Caco-2 (cell line): Measurements from ENCODE around the gene LRRK1. TPM values are rescaled to one million over a fixed set of nuclear protein-coding genes. Genes with fewer than 3 reads are reported as not detected.

Experiments used
- BruUV-seq: library from RNA; stranded (reverse); fragments of 400-500 nt; replicated peaks from 2 replicates; lab custom pipeline; 2021; lab: Mats Ljungman, UMichigan
- CTCF ChIA-PET: fragments of 300-600 bp; sonication (Branson Sonifier 250); formaldehyde crosslinking; loops from one replicate; lab custom pipeline; 2022; ENCODE audit warnings: antibody characterized with exemption; lab: Charles Lee
- POLR2A ChIA-PET: fragments of 300-600 bp; sonication (Branson Sonifier 250); formaldehyde crosslinking; loops from one replicate; lab custom pipeline; 2022; ENCODE audit warnings: antibody characterized with exemption; lab: Charles Lee
- DNase-seq, 2 experiments: peaks; one replicate each; pipeline versions ENCODE4 v3.0.0 to v3.0.0-alpha.2; 2020 to 2022
- H3K27me3 ChIP-seq: replicated peaks from 2 replicates; pipeline ENCODE4 v1.6.0; 2011; ENCODE audit warnings: low read length; ENCODE audit not compliant: control insufficient read depth, insufficient read depth
- H3K36me3 ChIP-seq: 2 replicates; pipeline ENCODE4 v1.5.1; 2011; ENCODE audit warnings: low read length; ENCODE audit not compliant: control insufficient read depth, insufficient read depth
- H3K4me1 ChIP-seq: fragments of 250-450 bp; sonication (Bioruptor Pico); 2 replicates; pipeline ENCODE4 v1.5.1; 2020; ENCODE audit warnings: mild to moderate bottlenecking
- H3K4me3 ChIP-seq: 2 replicates; pipeline ENCODE4 v1.5.1; 2011; ENCODE audit warnings: low read depth, mild to moderate bottlenecking, control low read depth, low read length
- H3K9me3 ChIP-seq: fragments of 250-450 bp; sonication (Bioruptor Pico); 2 replicates; pipeline ENCODE4 v1.5.1; 2020; ENCODE audit warnings: mild to moderate bottlenecking, moderate library complexity
- H3K27ac Mint-ChIP-seq: one replicate; pipeline ENCODE4 v1.8.0; 2022; ENCODE audit warnings: mixed read lengths; ENCODE audit not compliant: unreplicated experiment
- H3K27me3 Mint-ChIP-seq: one replicate; pipeline ENCODE4 v1.8.0; 2022; ENCODE audit warnings: mixed read lengths; ENCODE audit not compliant: insufficient read depth, unreplicated experiment
- H3K36me3 Mint-ChIP-seq: one replicate; pipeline ENCODE4 v1.8.0; 2022; ENCODE audit warnings: mild to moderate bottlenecking, mixed read lengths; ENCODE audit not compliant: insufficient read depth, unreplicated experiment
- H3K4me1 Mint-ChIP-seq: one replicate; pipeline ENCODE4 v1.8.0; 2022; ENCODE audit warnings: low read depth, mixed read lengths; ENCODE audit not compliant: unreplicated experiment
- H3K4me3 Mint-ChIP-seq: one replicate; pipeline ENCODE4 v1.8.0; 2022; ENCODE audit warnings: mild to moderate bottlenecking, moderate library complexity, mixed read lengths; ENCODE audit not compliant: unreplicated experiment
- H3K9me3 Mint-ChIP-seq: one replicate; pipeline ENCODE4 v1.8.0; 2022; ENCODE audit warnings: mixed read lengths; ENCODE audit not compliant: unreplicated experiment
- CTCF ChIP-seq, 2 experiments: fragments of 200-600 bp in 1 of 2; IDR thresholded peaks; 1 replicate in 1 of 2; 2 replicates in 1 of 2; pipeline versions ENCODE4 v1.5.1 to v1.8.0; 2011 to 2022; ENCODE audit warnings: antibody characterized with exemption in 1 of 2, control low read depth in 1 of 2, inconsistent platforms in 1 of 2, low read depth in 1 of 2, low read length in 1 of 2, mild to moderate bottlenecking in 1 of 2, moderate library complexity in 1 of 2; ENCODE audit not compliant: insufficient read depth in 1 of 2, severe bottlenecking in 1 of 2, unreplicated experiment in 1 of 2
- intact Hi-C: fragments of 100-400 bp; cut with micrococcal nuclease; formaldehyde crosslinking; loops from one replicate; pipeline ENCODE4 v1.10.0; 2022; ENCODE audit not compliant: unreplicated experiment
- total RNA-seq: library from RNA; stranded (reverse); gene quantifications from 2 replicates; pipeline ENCODE4 v1.2.3, GENCODE V29; 2022

Gene LRRK1
- total RNA-seq, 1 experiment from 2014 or later = 12.0 TPM

- DNase-seq = no peak
- POLR2A ChIA-PET = no interaction called here
- Histone ChIP-seq H3K4me3 (no peak overlapping the region), H3K36me3 (no peaks in the 10 kb centered on the region), H3K4me1 (peaks cover 16% of the 10 kb centered on the region), H3K27me3 (no peaks in the 10 kb centered on the region), H3K9me3 (no peaks in the 10 kb centered on the region)
- Mint-ChIP-seq H3K4me3 (no peak overlapping the region), H3K9me3 (no peaks in the 10 kb centered on the region), H3K27ac (no peak overlapping the region), H3K27me3 (no peaks in the 10 kb centered on the region), H3K4me1 (no peaks in the 10 kb centered on the region), H3K36me3 (no peaks in the 10 kb centered on the region)
- CTCF ChIA-PET = no interaction called here
- no peak for TF ChIP-seq CTCF (IDR thresholded peaks at IDR 0.05; ENCODE audit: insufficient read depth in 1 of 2, low read depth in 1 of 2, low read length in 1 of 2, severe bottlenecking in 1 of 2, unreplicated experiment in 1 of 2)
- BruUV-seq = no TSS peak
- intact Hi-C loops = no loop called here
These were observed 16.0 kb upstream of the LRRK1 start for GRCh38 chr15:100903168-100903554.

GRCh38 chr15:100905850-100906249 is 13.3 kb upstream of the LRRK1 start:
- BruUV-seq = no TSS peak
- TF ChIP-seq CTCF (IDR thresholded peaks at IDR 0.05; ENCODE audit: insufficient read depth in 1 of 2, low read depth in 1 of 2, low read length in 1 of 2, severe bottlenecking in 1 of 2, unreplicated experiment in 1 of 2) = no peak
- no peaks in the 10 kb centered on the region for H3K36me3 ChIP-seq
- H3K4me3 ChIP-seq = no peak overlapping the region
- Mint-ChIP-seq H3K27me3 (no peaks in the 10 kb centered on the region), H3K27ac (no peak overlapping the region), H3K36me3 (no peaks in the 10 kb centered on the region), H3K9me3 (no peaks in the 10 kb centered on the region), H3K4me1 (no peaks in the 10 kb centered on the region), H3K4me3 (no peak overlapping the region)
- CTCF ChIA-PET = interaction anchor here (0.6 kb wide), 1 partner anchor 194 kb away, joined by 3 read pairs; no protein-coding TSS in a partner anchor
- no peaks in the 10 kb centered on the region for H3K27me3 ChIP-seq
- no peaks in the 10 kb centered on the region for H3K9me3 ChIP-seq
- POLR2A ChIA-PET = no interaction called here
- H3K4me1 ChIP-seq = no peaks in the 10 kb centered on the region
- intact Hi-C loops = no loop called here
- no peak for DNase-seq

- H3K4me1 Mint-ChIP-seq = no peaks in the 10 kb centered on the region
- ChIA-PET CTCF (no interaction called here), POLR2A (no interaction called here)
- no peak overlapping the region for H3K4me3 Mint-ChIP-seq
- Histone ChIP-seq H3K36me3 (no peaks in the 10 kb centered on the region), H3K4me3 (no peak overlapping the region), H3K27me3 (no peaks in the 10 kb centered on the region), H3K4me1 (no peaks in the 10 kb centered on the region), H3K9me3 (0 out of 2 replicates have a peak, but pooled peaks cover 3% of the 10 kb centered on the region)
- H3K27me3 Mint-ChIP-seq = no peaks in the 10 kb centered on the region
- no TSS peak for BruUV-seq
- intact Hi-C loops = no loop called here
- no peak overlapping the region for H3K27ac Mint-ChIP-seq
- H3K36me3 Mint-ChIP-seq = no peaks in the 10 kb centered on the region
- H3K9me3 Mint-ChIP-seq = no peaks in the 10 kb centered on the region
- no peak for DNase-seq
- no peak for TF ChIP-seq CTCF (IDR thresholded peaks at IDR 0.05; ENCODE audit: insufficient read depth in 1 of 2, low read depth in 1 of 2, low read length in 1 of 2, severe bottlenecking in 1 of 2, unreplicated experiment in 1 of 2)
These were observed 10.7 kb upstream of the LRRK1 start for GRCh38 chr15:100908466-100908865.
